WERI-Rb-1 (cell line): ENCODE results near the gene CD9.

Experiments
- DNase-seq: peaks from one replicate; pipeline ENCODE4 v3.0.0-alpha.2; 2020
- H3K27ac ChIP-seq: fragments of 250-450 bp; sonication (Bioruptor Pico); 2 replicates; pipeline ENCODE4 v1.5.1; 2020; ENCODE audit warnings: mild to moderate bottlenecking, moderate library complexity
- H3K27me3 ChIP-seq: fragments of 250-450 bp; sonication (Bioruptor Pico); 2 replicates; pipeline ENCODE4 v1.5.1; 2021; ENCODE audit warnings: mild to moderate bottlenecking, low read depth, moderate library complexity; ENCODE audit not compliant: insufficient read depth, severe bottlenecking
- H3K36me3 ChIP-seq: fragments of 250-450 bp; sonication (Bioruptor Pico); 2 replicates; pipeline ENCODE4 v1.5.1; 2020; ENCODE audit warnings: mild to moderate bottlenecking, moderate library complexity
- H3K4me3 ChIP-seq: 2 replicates; pipeline ENCODE4 v1.5.1; 2011; ENCODE audit warnings: low read depth, mild to moderate bottlenecking, control low read depth, low read length
- H3K9me3 ChIP-seq: fragments of 250-450 bp; sonication (Bioruptor Pico); 2 replicates; pipeline ENCODE4 v1.5.1; 2021; ENCODE audit warnings: mild to moderate bottlenecking, moderate library complexity; ENCODE audit not compliant: severe bottlenecking
- CTCF ChIP-seq: IDR thresholded peaks from 2 replicates; pipeline ENCODE4 v1.5.1; 2011; ENCODE audit warnings: low read depth, mild to moderate bottlenecking, control low read depth, inconsistent platforms, low read length

Gene CD9

GRCh38 chr12:6180268-6181051 is 19.7 kb upstream of the CD9 start:
- no peak overlapping the region for H3K27ac ChIP-seq
- H3K36me3 ChIP-seq, result no peaks in the 10 kb centered on the region
- no peak for TF ChIP-seq CTCF
- H3K4me3 ChIP-seq, result no peak overlapping the region
- DNase-seq, result no peak
- no peaks in the 10 kb centered on the region for H3K9me3 ChIP-seq
- H3K27me3 ChIP-seq, result no peaks in the 10 kb centered on the region

GRCh38 chr12:6181166-6181565 is 19.0 kb upstream of the CD9 start:
- DNase-seq, result no peak
- Histone ChIP-seq H3K9me3 (no peaks in the 10 kb centered on the region), H3K27ac (no peak overlapping the region), H3K4me3 (no peak overlapping the region), H3K36me3 (no peaks in the 10 kb centered on the region), H3K27me3 (no peaks in the 10 kb centered on the region)
- no peak for TF ChIP-seq CTCF

GRCh38 chr12:6181583-6182278 is 18.5 kb upstream of the CD9 start:
- Histone ChIP-seq H3K27me3 (no peaks in the 10 kb centered on the region), H3K27ac (no peak overlapping the region), H3K36me3 (no peaks in the 10 kb centered on the region), H3K4me3 (no peak overlapping the region), H3K9me3 (no peaks in the 10 kb centered on the region)
- DNase-seq, result no peak
- TF ChIP-seq CTCF, result no peak

- no peak for DNase-seq
- H3K27ac ChIP-seq, result no peak overlapping the region
- TF ChIP-seq CTCF, result no peak
Measured at GRCh38 chr12:6182279-6182898, 17.8 kb upstream of the CD9 start.

GRCh38 chr12:6183689-6184428 is 16.3 kb upstream of the CD9 start:
- Histone ChIP-seq H3K27me3 (no peaks in the 10 kb centered on the region), H3K27ac (no peak overlapping the region), H3K4me3 (no peak overlapping the region), H3K36me3 (no peaks in the 10 kb centered on the region), H3K9me3 (no peaks in the 10 kb centered on the region)
- no peak for DNase-seq
- TF ChIP-seq CTCF, result no peak

More at GRCh38 chr12:6182279-6182898, 17.8 kb upstream of the CD9 start:
- Histone ChIP-seq H3K27me3 (no peaks in the 10 kb centered on the region), H3K9me3 (no peaks in the 10 kb centered on the region), H3K36me3 (no peaks in the 10 kb centered on the region), H3K4me3 (no peak overlapping the region)
